IMR-90 (cell line): ENCODE data around the gene RELL1. TPM values are rescaled to one million over a fixed set of nuclear protein-coding genes. Genes with fewer than 3 reads are reported as not detected.

Experiments
- ATAC-seq: fragments of 200-7000 bp; cut with Tn5 transposase; 2 replicates; pipeline ENCODE4 v1.9.1; 2020; ENCODE audit warnings: low read depth, mild to moderate bottlenecking, moderate library complexity
- BruUV-seq: library from RNA; stranded (reverse); fragments of 400-500 nt; replicated peaks from 2 replicates; lab custom pipeline; 2021; lab: Mats Ljungman, UMichigan
- CTCF ChIA-PET: fragments of 300-600 bp; formaldehyde crosslinking; extraction: SDS; loops from one replicate; lab custom pipeline; 2021; ENCODE audit warnings: antibody characterized with exemption; lab: Yijun Ruan, JAX
- POLR2A ChIA-PET: fragments of 300-600 bp; sonication (Branson Sonifier 250); formaldehyde crosslinking; loops from one replicate; lab custom pipeline; 2022; ENCODE audit warnings: antibody characterized with exemption; ENCODE audit not compliant: unreplicated experiment; lab: Charles Lee
- DNase-seq: peaks from one replicate; pipeline ENCODE4 v3.0.0; 2013
- H2AFZ ChIP-seq: replicated peaks from 2 replicates; pipeline ENCODE3; 2013; ENCODE audit warnings: low read length, mild to moderate bottlenecking; ENCODE audit not compliant: poor library complexity
- H2AK5ac ChIP-seq: 2 replicates; pipeline ENCODE4 v1.6.1; 2013; ENCODE audit warnings: low read depth, low read length, inconsistent platforms
- H2AK9ac ChIP-seq: replicated peaks from 2 replicates; pipeline ENCODE3; 2013; ENCODE audit warnings: mild to moderate bottlenecking, low read depth, low read length, moderate library complexity; ENCODE audit not compliant: poor library complexity
- H2BK120ac ChIP-seq: 2 replicates; pipeline ENCODE4 v1.6.1; 2013; ENCODE audit warnings: low read depth, low read length, inconsistent platforms
- H2BK15ac ChIP-seq: 3 replicates; pipeline ENCODE4 v1.6.1; 2013; ENCODE audit warnings: low read depth, low read length, inconsistent platforms
- H2BK20ac ChIP-seq: 2 replicates; pipeline ENCODE4 v1.6.1; 2013; ENCODE audit warnings: low read depth, mild to moderate bottlenecking, inconsistent platforms, low read length, moderate library complexity
- H2BK5ac ChIP-seq: 2 replicates; pipeline ENCODE4 v1.6.1; 2013; ENCODE audit warnings: mild to moderate bottlenecking, low read depth, low read length, inconsistent platforms; ENCODE audit not compliant: poor library complexity, severe bottlenecking
- H3K14ac ChIP-seq: replicated peaks from 2 replicates; pipeline ENCODE4 v1.6.1; 2013; ENCODE audit warnings: low read depth, low read length, inconsistent platforms
- H3K18ac ChIP-seq: 2 replicates; pipeline ENCODE4 v1.6.1; 2013; ENCODE audit warnings: low read depth, low read length, control low read depth
- H3K23ac ChIP-seq: 2 replicates; pipeline ENCODE4 v1.6.1; 2013; ENCODE audit warnings: low read depth, low read length, inconsistent platforms
- H3K27ac ChIP-seq: 2 replicates; pipeline ENCODE4 v1.5.1; 2013; ENCODE audit warnings: mild to moderate bottlenecking, control low read depth, low read length; ENCODE audit not compliant: insufficient read depth
- H3K27me3 ChIP-seq: 2 replicates; pipeline ENCODE4 v1.6.1; 2013; ENCODE audit warnings: low read length; ENCODE audit not compliant: control insufficient read depth, insufficient read depth
- H3K36me3 ChIP-seq: 2 replicates; pipeline ENCODE4 v1.6.1; 2013; ENCODE audit warnings: low read length, mixed read lengths; ENCODE audit not compliant: control insufficient read depth, insufficient read depth
- H3K4ac ChIP-seq: 2 replicates; pipeline ENCODE4 v1.6.1; 2013; ENCODE audit warnings: low read depth, low read length, inconsistent platforms
- H3K4me1 ChIP-seq: 2 replicates; pipeline ENCODE4 v1.6.1; 2013; ENCODE audit warnings: low read length, mixed read lengths; ENCODE audit not compliant: control insufficient read depth, insufficient read depth
- H3K4me2 ChIP-seq: 2 replicates; pipeline ENCODE4 v1.6.1; 2013; ENCODE audit warnings: low read depth, mild to moderate bottlenecking, control low read depth, low read length, moderate library complexity
- H3K4me3 ChIP-seq: 2 replicates; pipeline ENCODE4 v1.5.1; 2013; ENCODE audit warnings: low read depth, mild to moderate bottlenecking, control low read depth, low read length, moderate library complexity; ENCODE audit not compliant: insufficient read depth
- H3K56ac ChIP-seq: 2 replicates; pipeline ENCODE4 v1.6.1; 2013; ENCODE audit warnings: low read length, inconsistent platforms; ENCODE audit not compliant: insufficient read depth; ENCODE audit errors: extremely low read depth
- H3K79me1 ChIP-seq, 2 experiments: 2 replicates each; pipeline ENCODE4 v1.6.1; 2013; ENCODE audit warnings: low read length in 2 of 2, inconsistent platforms in 1 of 2, low read depth in 1 of 2
- H3K9ac ChIP-seq: 2 replicates; pipeline ENCODE4 v1.6.1; 2013; ENCODE audit warnings: low read depth, low read length, control low read depth
- H3K9me1 ChIP-seq: 2 replicates; pipeline ENCODE4 v1.6.1; 2013; ENCODE audit warnings: low read length, inconsistent platforms; ENCODE audit not compliant: insufficient read depth
- H3K9me3 ChIP-seq: 2 replicates; pipeline ENCODE4 v1.6.1; 2013; ENCODE audit warnings: low read length; ENCODE audit not compliant: control insufficient read depth, insufficient read depth
- H4K20me1 ChIP-seq: 2 replicates; pipeline ENCODE4 v1.6.1; 2013; ENCODE audit warnings: low read length, inconsistent platforms; ENCODE audit not compliant: insufficient read depth
- H4K5ac ChIP-seq: 2 replicates; pipeline ENCODE4 v1.6.1; 2013; ENCODE audit warnings: mild to moderate bottlenecking, low read depth, low read length, control low read depth
- H4K8ac ChIP-seq, 2 experiments: 2 replicates each; pipeline ENCODE4 v1.6.1; 2013; ENCODE audit warnings: low read depth in 2 of 2, low read length in 2 of 2, control low read depth in 1 of 2, inconsistent platforms in 1 of 2
- H4K91ac ChIP-seq: 2 replicates; pipeline ENCODE4 v1.6.1; 2013; ENCODE audit warnings: low read depth, low read length, inconsistent platforms; ENCODE audit not compliant: insufficient read depth
- CEBPB ChIP-seq: IDR thresholded peaks from 2 replicates; pipeline ENCODE4 v1.6.1; 2012; ENCODE audit warnings: low read depth, low read length, improper control_type of control experiment
- CTCF ChIP-seq: conservative IDR thresholded peaks from 2 replicates; pipeline ENCODE4 v1.5.1; 2012; ENCODE audit warnings: mild to moderate bottlenecking, low read depth, low read length, improper control_type of control experiment
- MAFK ChIP-seq: IDR thresholded peaks from 2 replicates; pipeline ENCODE4 v1.6.1; 2012; ENCODE audit warnings: low read depth, low read length, improper control_type of control experiment
- MAZ ChIP-seq: IDR thresholded peaks from 2 replicates; pipeline ENCODE4 v1.6.1; 2012; ENCODE audit warnings: low read depth, mild to moderate bottlenecking, low read length, improper control_type of control experiment, moderate library complexity, borderline replicate concordance
- POLR2A ChIP-seq: IDR thresholded peaks from 2 replicates; pipeline ENCODE4 v1.6.1; 2012; ENCODE audit warnings: mild to moderate bottlenecking, low read depth, low read length
- RAD21 ChIP-seq: IDR thresholded peaks from 2 replicates; pipeline ENCODE4 v1.6.1; 2012; ENCODE audit warnings: low read length, improper control_type of control experiment
- RCOR1 ChIP-seq: IDR thresholded peaks from 2 replicates; pipeline ENCODE4 v1.6.1; 2012; ENCODE audit warnings: mild to moderate bottlenecking, low read length, improper control_type of control experiment; ENCODE audit not compliant: insufficient replicate concordance
- SMC3 ChIP-seq: fragments of 150-350 bp; IDR thresholded peaks from 2 replicates; pipeline ENCODE4 v1.6.1; 2016; ENCODE audit warnings: low read depth, mild to moderate bottlenecking, antibody characterized with exemption, low read length, moderate library complexity
- dilution Hi-C: fragments of 300-500 bp; cut with HindIII; formaldehyde crosslinking; loops from one replicate; pipeline ENCODE4 v1.14.3; 2018; ENCODE audit warnings: low sequenced_read_pairs; ENCODE audit not compliant: unreplicated experiment
- in situ Hi-C: fragments of 300-500 bp; cut with MboI; formaldehyde crosslinking; loops from 3 replicates; pipeline ENCODE4 v1.14.3; 2019; ENCODE audit warnings: low sequenced_read_pairs, inconsistent platforms, mixed read lengths
- intact Hi-C: fragments of 100-400 bp; cut with micrococcal nuclease; formaldehyde crosslinking; loops from 2 replicates; pipeline ENCODE4 v1.10.0; 2022
- polyA plus RNA-seq, 3 experiments: library from polyadenylated mRNA; depleted of rRNA; stranded (reverse); fragments of >200 nt; gene quantifications; 2 replicates each; pipeline ENCODE4 v1.2.3, GENCODE V29; 2012; ENCODE audit warnings: low replicate concordance in 1 of 3
- total RNA-seq: library from RNA; depleted of rRNA; stranded (reverse); fragments of >200 nt; gene quantifications from 2 replicates; pipeline ENCODE4 v1.2.3, GENCODE V29; 2012

Gene RELL1
- total and polyA plus RNA-seq, 2 of the 4 experiments (the other 2 are of a cell fraction), result 6.8 to 39.6 TPM

- H3K36me3 ChIP-seq, result no peaks in the 10 kb centered on the region
- no peak overlapping the region for H3K27ac ChIP-seq
- H2AK9ac ChIP-seq, result no peak overlapping the region
- in situ Hi-C loops (no loop called here), intact Hi-C loops (no loop called here), dilution Hi-C loops (no loop called here)
- H3K23ac ChIP-seq, result no peak overlapping the region
- no peak overlapping the region for H2BK15ac ChIP-seq
- H3K18ac ChIP-seq, result no peak overlapping the region
- 0 out of 2 replicates have a peak, but pooled peaks cover 2% of the 10 kb centered on the region for H3K4me1 ChIP-seq
- no peaks in the 10 kb centered on the region for H4K20me1 ChIP-seq
- H3K56ac ChIP-seq, result no peak overlapping the region
- H2AK5ac ChIP-seq, result no peak overlapping the region
- H2BK120ac ChIP-seq, result no peak overlapping the region
- POLR2A ChIA-PET, result no interaction called here
- H3K9ac ChIP-seq, result no peak overlapping the region
- H3K4me2 ChIP-seq, result no peak overlapping the region
- H3K9me1 ChIP-seq, result no peaks in the 10 kb centered on the region
- H2AFZ ChIP-seq, result no peak overlapping the region
- H3K4ac ChIP-seq, result no peak overlapping the region
- DNase-seq (no peak), ATAC-seq (no peak)
- H2BK5ac ChIP-seq, result no peak overlapping the region
- H4K8ac ChIP-seq, result no peak overlapping the region
- H4K5ac ChIP-seq, result no peak overlapping the region
- BruUV-seq, result no TSS peak
- no peaks in the 10 kb centered on the region for H3K9me3 ChIP-seq
- no peak for TF ChIP-seq SMC3
- no peak for TF ChIP-seq MAZ
- no peak for TF ChIP-seq CEBPB
- TF ChIP-seq MAFK, result no peak
- TF ChIP-seq CTCF, result no peak
- no peak for TF ChIP-seq RAD21
- no peak for TF ChIP-seq RCOR1
- no peak for TF ChIP-seq POLR2A
- H3K79me1 ChIP-seq, result no peaks in the 10 kb centered on the region
- H2BK20ac ChIP-seq, result no peak overlapping the region
- H3K4me3 ChIP-seq, result no peak overlapping the region
- CTCF ChIA-PET, result no interaction called here
- H4K91ac ChIP-seq, result no peak overlapping the region
- H3K27me3 ChIP-seq, result peaks cover 2% of the 10 kb centered on the region; the same call in 1 of the 2 replicates
- H3K14ac ChIP-seq, result no peak overlapping the region
These were observed 41.9 kb upstream of the RELL1 start for GRCh38 chr4:37728064-37728463.
